Uterus (tissue), 2 donors: ENCODE measurements around the gene VPS35L.
"Not testable (repeated sequence)": the region's sequence is repeated elsewhere in the genome, so short reads cannot be mapped to it uniquely, and the experiment has no call there.

Experiments
- POLR2A ChIP-seq, 2 donors: fragments of 450-650 bp; IDR thresholded peaks; one replicate each; pipeline ENCODE4 v1.6.1; 2016; ENCODE audit warnings: antibody characterized with exemption in 2 of 2, mild to moderate bottlenecking in 1 of 2, moderate library complexity in 1 of 2
- TF ChIP-seq, protein P1 (sequence below), 4 experiments: fragments of 200-600 bp in 2 of 4; fragments of 450-650 bp in 2 of 4; sonication (generic) in 2 of 4; IDR thresholded peaks; one replicate each; pipeline ENCODE4 v1.5.1; 2016 to 2019; ENCODE audit warnings: antibody characterized with exemption in 4 of 4, mild to moderate bottlenecking in 2 of 4, moderate library complexity in 1 of 4

DNA sequence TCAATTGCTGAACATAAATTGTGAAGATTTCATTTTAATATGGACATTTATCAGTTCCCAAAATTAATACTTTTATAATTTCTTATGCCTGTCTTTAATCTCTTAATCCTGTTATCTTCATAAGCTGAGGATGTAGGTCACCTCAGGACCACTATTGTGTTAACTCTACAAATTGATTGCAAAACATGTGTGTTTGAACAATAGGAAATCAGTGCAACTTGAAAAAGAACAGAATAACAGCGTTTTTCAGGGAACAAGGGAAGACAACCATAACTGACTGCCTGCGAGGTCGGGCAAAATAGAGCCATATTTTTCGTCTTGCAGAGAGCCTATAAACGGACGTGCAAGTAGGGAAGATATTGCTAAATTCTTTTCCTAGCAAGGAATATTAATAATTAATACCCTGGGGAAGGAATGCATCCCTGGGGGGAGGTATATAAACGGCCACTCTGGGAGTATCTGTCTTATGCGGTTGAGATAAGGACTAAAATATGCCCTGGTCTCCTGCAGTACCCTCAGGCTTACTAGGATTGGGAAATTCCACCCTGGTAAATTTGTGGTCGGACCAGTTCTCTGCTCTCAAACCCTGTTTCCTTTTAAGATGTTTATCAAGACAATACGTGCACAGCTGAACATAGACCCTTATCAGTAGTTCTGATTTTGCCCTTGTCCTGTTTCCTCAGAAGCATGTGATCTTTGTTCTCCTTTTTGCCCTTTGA, 12.1 kb upstream of the VPS35L start:
- not testable (repeated sequence) for TF ChIP-seq POLR2A (IDR thresholded peaks at IDR 0.05)
- TF ChIP-seq, protein P1, sequence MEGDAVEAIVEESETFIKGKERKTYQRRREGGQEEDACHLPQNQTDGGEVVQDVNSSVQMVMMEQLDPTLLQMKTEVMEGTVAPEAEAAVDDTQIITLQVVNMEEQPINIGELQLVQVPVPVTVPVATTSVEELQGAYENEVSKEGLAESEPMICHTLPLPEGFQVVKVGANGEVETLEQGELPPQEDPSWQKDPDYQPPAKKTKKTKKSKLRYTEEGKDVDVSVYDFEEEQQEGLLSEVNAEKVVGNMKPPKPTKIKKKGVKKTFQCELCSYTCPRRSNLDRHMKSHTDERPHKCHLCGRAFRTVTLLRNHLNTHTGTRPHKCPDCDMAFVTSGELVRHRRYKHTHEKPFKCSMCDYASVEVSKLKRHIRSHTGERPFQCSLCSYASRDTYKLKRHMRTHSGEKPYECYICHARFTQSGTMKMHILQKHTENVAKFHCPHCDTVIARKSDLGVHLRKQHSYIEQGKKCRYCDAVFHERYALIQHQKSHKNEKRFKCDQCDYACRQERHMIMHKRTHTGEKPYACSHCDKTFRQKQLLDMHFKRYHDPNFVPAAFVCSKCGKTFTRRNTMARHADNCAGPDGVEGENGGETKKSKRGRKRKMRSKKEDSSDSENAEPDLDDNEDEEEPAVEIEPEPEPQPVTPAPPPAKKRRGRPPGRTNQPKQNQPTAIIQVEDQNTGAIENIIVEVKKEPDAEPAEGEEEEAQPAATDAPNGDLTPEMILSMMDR (IDR thresholded peaks at IDR 0.05), result not testable (repeated sequence)
